Testis (tissue), 2 donors: ENCODE results near the gene LNX2.

Experiments
- CTCF ChIP-seq, 3 experiments: fragments of 450-650 bp in 2 of 3; fragments of 200-600 bp in 1 of 3; sonication (generic) in 1 of 3; IDR thresholded peaks; one replicate each; pipeline ENCODE4 v1.5.1; 2016 to 2019; ENCODE audit warnings: antibody characterized with exemption in 3 of 3, mild to moderate bottlenecking in 2 of 3, moderate library complexity in 1 of 3
- POLR2A ChIP-seq: fragments of 450-650 bp; IDR thresholded peaks from one replicate; pipeline ENCODE4 v1.6.1; 2017; ENCODE audit warnings: antibody characterized with exemption, mild to moderate bottlenecking, moderate library complexity

- no peak for TF ChIP-seq CTCF (IDR thresholded peaks at IDR 0.05)
- peak; percentile 3 for TF ChIP-seq POLR2A
These were observed 1.2 kb upstream of the LNX2 start, which contains the start of gene POLR1D for GRCh38 chr13:27621366-27622101.
